ENCODE results near the gene LRRC4C.

DNA sequence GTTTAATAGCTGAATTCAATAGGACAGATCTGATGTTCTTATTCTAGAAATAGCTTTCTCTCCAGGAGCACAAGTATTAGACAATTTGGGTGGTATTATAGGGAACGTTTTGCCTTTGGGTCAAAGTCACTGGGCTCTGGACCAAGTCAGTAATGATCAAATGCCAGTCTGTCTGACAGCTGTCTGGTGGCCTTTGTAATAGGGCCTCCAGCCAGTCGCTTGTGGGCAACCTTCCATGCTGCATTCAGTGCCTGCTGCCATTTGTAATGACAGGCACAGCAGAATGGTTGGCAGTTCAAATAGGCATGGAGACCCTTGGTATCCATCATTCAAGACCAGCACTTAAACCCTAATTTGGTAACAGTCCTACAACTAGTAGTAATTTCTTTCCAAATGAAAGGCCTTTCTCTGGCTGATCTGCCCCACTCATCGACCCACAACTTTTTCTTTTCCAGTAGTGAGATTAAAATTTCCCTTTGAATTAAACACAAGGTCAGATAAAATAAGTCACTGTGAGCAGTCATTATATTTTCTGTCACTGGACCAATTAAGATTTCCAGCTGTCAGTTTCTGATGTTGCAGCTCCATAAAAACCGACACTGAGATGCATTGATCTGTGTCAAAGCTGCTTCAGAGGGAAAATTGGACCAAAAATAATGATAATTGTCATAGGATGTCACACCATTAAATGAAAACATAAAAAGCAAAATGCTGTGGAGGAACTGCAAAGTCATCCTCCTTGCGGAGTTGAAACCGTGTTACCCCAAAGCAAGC is 1038.1 kb downstream of the LRRC4C start:
- TF ChIP-seq CTCF (IDR thresholded peaks at IDR 0.05) (no peak), POLR2A (IDR thresholded peaks at IDR 0.05) (no peak)

All from Peyer's patch (tissue), 4 donors.